GM18511 (cell line): ENCODE data around the gene C10orf143.
"Not testable (repeated sequence)": the region's sequence is repeated elsewhere in the genome, so short reads cannot be mapped to it uniquely, and the experiment has no call there.

Experiments used
- ATAC-seq: cut with Tn5 transposase; IDR thresholded peaks from one replicate; pipeline ENCODE4 v1.9.1; 2021; ENCODE audit warnings: mild to moderate bottlenecking, moderate library complexity; ENCODE audit not compliant: unreplicated experiment

The C10orf143 gene

DNA sequence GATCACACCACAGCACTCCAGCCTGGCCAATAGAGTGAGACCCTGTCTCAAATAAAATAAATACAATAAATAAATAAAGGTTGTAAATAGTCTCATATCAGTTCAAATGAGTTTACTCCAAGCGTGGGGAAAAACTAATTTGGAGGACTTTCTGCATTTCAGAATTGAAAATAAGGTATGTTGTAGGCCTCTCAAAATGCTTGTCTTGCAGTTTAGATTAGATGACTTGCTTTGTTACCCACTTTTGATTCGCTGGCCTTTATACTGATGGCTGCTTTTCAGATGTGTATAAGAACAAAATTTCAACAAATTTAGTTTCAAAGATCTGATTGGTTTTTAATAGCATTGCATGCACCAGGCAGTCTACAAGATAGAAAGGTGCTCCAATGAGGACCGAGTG lies 2.2 kb upstream of the C10orf143 start:
- ATAC-seq = no peak

GRCh38 chr10:130111852-130112180 lies 1.2 kb upstream of the C10orf143 start:
- no peak for ATAC-seq

DNA sequence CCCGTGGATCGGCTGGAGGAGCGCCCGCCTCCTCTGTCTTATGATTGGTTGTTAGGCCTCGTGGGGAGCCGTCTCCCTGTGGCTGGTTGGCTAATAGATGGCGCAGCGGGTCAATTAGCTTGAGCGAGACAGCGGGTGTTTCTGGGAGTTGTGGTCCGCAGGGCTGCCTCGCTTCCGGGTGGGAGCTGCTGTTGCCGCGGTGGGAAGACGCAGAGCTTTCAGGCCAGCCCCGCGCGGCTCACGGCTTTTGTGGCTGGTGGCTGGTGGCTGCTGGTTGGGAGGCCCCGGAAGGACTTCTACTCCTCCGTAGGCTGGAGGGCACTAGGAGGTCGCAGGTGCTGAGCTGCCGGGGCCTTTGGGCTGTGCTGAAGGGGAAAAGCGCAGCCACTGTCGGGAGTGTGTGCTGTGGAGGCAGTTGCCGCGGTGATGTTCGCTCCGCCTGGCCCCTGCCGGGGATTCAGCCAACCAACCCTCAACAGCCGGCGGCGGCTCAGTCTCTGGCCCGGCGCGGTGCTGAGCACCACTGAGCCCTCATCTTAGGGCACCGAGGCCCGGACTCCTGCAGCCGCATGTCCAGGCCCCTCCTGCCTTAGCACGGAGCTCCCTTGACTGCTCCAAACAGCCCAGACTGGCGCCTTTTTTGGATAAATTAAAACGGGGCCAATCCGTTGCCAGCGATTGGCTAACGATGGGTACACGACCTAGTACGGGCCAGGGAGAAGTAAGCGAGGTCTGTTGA lies 652 bp upstream of the C10orf143 start:
- peak; percentile 89 for ATAC-seq

- ATAC-seq = no peak
Measured at GRCh38 chr10:130109796-130110245, 809 bp downstream of the C10orf143 start.

DNA sequence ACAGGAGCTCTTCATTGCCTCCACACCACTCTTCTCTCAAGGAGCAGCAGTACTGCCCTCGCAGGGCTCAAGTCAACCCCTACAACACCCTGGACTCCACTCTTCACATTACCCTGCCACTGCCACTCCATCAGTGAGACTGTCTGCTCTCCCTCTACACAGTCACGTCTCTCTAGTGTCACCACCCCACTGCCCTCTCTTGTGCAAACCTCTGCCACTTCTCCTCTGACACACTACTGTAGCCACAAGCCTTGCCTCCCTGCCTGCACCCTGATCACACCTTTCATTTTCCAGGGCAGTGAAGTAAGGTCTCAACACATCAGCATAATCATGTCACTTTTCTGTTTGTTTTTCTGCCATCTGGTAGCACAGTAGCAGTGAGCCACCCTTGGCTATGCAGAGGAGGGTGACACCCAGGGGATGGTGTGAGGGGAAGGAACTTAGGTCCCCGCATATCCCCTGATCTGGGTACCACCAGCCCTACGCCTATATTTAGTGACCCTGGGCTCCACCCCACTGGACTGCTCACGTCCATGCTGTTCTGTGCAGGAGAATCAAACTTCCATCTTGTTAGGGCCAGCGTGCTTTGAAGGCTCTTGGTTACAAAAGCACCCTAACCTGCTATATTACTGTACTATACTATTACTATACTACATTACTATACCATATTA lies 1.6 kb downstream of the C10orf143 start:
- no peak for ATAC-seq

- not testable (repeated sequence) for ATAC-seq
Measured at GRCh38 chr10:130108146-130108545, 2.5 kb downstream of the C10orf143 start.

GRCh38 chr10:130105724-130106123 lies 4.9 kb downstream of the C10orf143 start:
- no peak for ATAC-seq

- no peak for ATAC-seq
Measured at GRCh38 chr10:130099344-130099743, 11.3 kb downstream of the C10orf143 start.

DNA sequence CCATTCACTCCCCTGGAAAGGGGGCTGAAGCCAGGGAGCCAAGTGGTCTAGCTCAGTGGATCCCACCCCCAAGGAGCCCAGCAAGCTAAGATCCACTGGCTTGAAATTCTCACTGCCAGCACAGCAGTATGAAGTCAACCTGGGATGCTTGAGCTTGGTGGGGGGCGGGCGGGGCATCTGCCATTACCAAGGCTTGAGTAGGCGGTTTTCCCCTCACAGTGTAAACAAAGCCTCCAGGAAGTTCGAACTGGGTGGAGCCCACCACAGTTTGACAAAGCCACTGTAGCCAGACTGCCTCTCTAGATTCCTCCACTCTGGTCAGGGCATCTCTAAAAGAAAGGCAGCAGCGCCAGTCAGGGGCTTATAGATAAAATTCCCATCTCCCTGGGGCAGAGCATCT lies 20.1 kb downstream of the C10orf143 start:
- not testable (repeated sequence) for ATAC-seq

DNA sequence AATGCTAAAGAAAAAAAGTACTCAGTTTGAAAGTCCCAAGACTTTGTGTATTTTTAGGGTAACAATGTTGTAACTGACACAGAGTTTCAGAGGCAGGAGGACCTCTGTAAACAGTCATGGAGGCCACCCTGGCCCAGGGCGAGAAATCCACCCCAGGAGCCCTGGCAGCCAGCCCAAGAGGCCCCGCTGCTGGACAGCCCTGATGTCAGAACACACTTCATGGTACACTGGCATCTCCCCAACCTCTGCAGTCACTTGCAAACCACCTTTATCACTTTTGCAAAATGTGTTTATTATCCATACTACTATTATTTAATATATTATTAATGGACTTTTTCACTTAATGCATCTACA lies 30.2 kb downstream of the C10orf143 start:
- no peak for ATAC-seq

DNA sequence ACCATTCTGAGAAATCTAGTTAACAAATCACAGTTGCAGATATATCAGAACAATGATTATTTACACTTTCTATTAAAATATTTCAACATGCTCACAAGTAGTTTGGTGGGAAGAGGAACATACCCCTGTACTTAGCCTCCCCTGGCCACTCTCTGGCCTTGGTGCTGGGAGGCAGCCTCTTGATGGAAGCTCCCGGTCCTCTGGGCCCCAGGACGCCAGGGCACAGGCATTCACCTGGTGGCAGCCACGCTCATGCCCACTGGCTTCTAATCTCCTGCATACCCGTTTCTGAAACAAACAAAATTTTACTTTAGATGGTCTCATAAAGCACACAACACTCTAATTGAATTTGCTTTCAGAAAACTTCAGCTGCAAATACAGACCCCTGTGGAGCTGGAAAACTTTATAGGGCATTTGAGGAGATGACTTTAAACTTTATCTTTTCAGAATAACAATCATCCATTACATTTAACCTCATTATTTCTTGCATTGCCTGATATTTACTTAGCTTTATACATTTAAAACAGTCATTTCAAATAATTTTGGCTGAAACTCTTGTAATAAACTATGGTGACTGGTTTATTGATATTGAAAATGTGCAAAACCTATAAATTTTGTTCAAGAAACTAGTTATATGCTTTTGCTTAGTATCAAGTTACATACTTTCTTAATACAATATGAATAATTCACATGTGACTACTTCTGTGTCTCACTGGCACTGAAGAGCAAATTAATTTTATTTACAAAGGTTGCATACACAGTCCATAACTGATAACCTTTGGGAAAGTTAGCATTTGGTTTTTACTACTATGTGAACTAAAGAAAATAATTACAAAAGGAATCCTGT lies 30.8 kb downstream of the C10orf143 start:
- no peak for ATAC-seq

- ATAC-seq = no peak
Measured at GRCh38 chr10:130078120-130078519, 32.5 kb downstream of the C10orf143 start.

DNA sequence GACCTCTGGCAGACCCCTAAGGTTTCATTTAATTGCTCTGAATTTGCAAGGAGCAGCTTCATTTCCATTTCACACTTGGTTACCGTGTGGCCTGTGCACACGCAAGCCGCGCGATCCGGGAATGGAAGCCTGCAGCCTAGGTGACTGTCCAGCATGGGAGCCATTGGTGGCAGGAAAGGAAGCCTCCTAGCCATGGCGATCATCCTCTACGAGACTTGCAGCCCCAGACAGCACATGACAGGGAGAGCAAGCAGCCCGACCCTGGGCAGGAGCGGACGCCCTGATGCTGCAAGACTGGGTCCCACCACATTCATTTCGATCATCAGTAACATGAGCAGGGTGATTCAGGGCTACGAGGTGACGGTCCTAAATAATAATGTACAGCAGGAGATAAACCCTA lies 33.9 kb downstream of the C10orf143 start:
- ATAC-seq = no peak

DNA sequence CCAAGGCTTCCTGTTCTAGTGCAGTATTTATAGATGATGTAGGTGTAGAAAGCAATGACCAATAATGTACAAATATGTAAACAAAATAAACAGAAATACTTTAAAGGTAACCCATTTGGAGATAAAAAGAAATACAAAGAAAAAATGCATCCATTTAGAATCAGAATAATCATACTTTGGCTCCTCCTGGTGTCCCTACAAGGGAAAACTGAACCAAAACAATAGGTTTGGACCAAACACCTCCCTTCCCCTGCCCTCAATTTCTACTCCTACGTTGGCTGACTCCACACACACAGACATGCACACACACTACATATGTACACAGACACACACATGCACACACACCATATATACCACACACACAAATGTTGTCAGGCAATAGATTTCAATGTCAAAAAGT lies 36.0 kb downstream of the C10orf143 start:
- ATAC-seq = no peak

DNA sequence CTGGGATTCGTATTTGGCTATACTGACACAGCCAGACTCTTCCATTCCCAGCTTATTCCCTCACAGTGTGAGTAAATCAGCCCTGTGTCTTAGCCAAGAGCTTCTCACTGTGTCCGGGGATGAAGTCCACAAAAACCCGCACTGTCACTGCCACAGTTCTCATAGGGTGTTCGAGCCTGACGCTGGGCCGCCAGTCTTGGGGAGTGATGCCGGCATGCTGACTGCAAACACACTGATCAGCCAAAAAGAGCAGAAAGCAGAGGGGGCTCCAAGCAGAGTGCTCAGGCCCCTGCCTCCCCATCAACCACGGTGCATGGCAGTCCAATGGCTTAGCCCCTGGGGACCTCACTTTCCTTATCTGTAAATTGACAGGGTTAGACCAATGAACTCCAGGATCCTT lies 36.7 kb downstream of the C10orf143 start:
- no peak for ATAC-seq

DNA sequence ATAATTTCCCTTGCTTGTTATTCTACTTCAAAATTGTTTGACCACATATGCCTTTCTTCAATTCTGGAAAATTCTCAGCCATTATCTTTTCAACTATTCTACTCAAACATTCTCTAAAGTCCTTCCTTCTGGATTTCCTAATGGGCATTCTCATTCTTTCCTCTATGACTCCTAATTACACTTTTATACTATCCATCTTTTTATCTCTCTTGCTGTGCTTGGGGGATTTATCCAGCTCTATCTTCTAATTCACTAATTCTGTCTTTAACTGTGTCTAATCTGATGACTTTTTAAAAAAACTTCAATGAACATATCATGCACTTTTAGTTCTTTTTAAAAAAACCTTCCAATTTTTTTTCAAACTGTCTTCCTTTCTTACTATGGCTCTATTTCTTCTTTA lies 38.4 kb downstream of the C10orf143 start:
- ATAC-seq = no peak

- no peak for ATAC-seq
Measured at GRCh38 chr10:130067893-130068292, 42.7 kb downstream of the C10orf143 start.

GRCh38 chr10:130066743-130067142 lies 43.9 kb downstream of the C10orf143 start:
- ATAC-seq = no peak

GRCh38 chr10:130065251-130065650 lies 45.4 kb downstream of the C10orf143 start:
- ATAC-seq = no peak

- no peak for ATAC-seq
Measured at GRCh38 chr10:130064783-130065182, 45.8 kb downstream of the C10orf143 start.

DNA sequence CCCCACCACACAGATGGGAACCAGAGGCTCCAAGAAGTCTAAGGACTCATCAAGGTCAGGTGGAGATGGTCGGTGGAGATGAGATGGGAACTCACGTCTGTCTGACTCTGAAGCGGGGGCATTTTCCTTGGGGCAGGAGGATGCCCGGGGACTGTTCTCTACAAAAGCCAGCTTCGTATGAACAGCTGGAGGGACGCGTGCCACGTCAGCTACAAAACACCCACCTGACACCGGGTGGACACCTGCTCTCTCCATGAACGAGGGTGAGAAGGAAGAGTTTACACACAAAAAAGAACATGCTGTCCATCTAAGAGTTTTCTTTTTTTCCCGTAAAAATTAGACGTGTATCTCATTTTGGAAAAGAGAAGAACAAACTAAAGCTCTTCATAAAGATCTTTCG lies 47.7 kb downstream of the C10orf143 start:
- ATAC-seq = no peak

DNA sequence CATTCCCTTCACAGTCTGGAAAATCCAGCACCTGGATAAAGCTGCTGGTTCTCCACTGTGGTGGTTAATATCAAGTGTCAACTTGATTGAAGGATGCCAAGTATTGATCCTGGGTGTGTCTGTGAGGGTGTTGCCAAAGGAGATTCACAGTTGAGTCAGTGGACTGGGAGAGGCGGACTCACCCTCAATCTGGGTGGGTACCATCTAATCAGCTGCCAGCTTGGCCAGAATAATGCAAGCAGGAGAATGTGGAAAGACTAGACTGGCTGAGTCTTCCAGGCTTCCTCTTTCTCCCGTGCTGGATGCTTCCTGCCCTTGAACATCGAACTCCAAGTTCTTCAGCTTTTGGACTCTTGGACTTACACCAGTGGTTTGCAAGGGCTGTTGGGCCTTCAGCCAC lies 48.4 kb downstream of the C10orf143 start:
- no peak for ATAC-seq
